Measurements from ENCODE around the gene TTLL1. TPM values are rescaled to one million over a fixed set of nuclear protein-coding genes. Genes with fewer than 3 reads are reported as not detected.

Gene TTLL1
- total and polyA plus RNA-seq, 9 donors, result 1.3 to 13.7 (median 7.2) TPM

DNA sequence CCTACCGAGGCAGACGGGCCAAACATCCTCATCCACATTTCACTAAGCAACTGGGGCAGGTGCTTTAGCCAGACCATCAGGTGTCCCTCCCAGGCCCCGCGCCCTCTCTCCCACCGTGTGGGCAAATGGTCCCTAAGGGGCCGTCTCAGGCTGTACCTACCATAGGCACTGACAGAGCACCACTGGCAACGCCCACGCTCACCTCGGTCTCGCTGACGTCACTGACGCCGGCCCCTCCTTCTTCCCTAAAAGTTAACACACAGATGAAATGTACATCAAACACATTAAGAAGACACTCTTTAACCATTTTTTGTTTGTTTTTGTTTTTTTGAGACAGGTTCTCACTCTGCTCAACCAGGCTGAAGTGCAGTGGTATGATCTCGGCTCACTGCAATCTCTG lies 9.4 kb downstream of the TTLL1 start:
- H3K36me3 ChIP-seq, result no peaks in the 10 kb centered on the region

DNA sequence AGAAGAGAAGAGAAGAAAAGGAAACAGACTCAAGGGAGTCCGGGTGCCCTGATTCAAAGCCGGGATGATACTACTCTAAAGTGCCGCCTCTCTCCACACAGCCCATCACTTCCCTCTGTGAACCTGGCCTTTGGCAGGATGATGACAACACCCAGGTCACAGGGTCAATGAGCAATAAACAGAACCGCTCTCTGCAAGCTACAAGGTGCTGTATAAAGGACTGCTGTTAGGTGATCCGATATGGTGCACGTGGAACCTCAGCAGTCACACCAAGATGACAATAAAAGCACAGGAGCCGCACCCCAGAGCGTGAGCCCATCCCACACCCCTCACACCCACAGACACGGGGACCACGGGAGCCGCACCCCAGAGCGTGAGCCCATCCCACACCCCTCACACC lies 10.7 kb downstream of the TTLL1 start:
- H3K36me3 ChIP-seq, result no peaks in the 10 kb centered on the region
- no peak for DNase-seq
- TF ChIP-seq, protein P1, sequence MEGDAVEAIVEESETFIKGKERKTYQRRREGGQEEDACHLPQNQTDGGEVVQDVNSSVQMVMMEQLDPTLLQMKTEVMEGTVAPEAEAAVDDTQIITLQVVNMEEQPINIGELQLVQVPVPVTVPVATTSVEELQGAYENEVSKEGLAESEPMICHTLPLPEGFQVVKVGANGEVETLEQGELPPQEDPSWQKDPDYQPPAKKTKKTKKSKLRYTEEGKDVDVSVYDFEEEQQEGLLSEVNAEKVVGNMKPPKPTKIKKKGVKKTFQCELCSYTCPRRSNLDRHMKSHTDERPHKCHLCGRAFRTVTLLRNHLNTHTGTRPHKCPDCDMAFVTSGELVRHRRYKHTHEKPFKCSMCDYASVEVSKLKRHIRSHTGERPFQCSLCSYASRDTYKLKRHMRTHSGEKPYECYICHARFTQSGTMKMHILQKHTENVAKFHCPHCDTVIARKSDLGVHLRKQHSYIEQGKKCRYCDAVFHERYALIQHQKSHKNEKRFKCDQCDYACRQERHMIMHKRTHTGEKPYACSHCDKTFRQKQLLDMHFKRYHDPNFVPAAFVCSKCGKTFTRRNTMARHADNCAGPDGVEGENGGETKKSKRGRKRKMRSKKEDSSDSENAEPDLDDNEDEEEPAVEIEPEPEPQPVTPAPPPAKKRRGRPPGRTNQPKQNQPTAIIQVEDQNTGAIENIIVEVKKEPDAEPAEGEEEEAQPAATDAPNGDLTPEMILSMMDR (IDR thresholded peaks at IDR 0.05), result no peak
- TF ChIP-seq EP300 (IDR thresholded peaks at IDR 0.05) (no peak), POLR2A (IDR thresholded peaks at IDR 0.05) (no peak)
- WGBS, 3 donors, result 85 to 90% (median 90%) methylated on average over 12 of the region's 12 CpGs
- no peaks in the 10 kb centered on the region for H3K4me1 ChIP-seq (ENCODE audit: insufficient read depth)
- no peaks in the 10 kb centered on the region for H3K27me3 ChIP-seq
- no peak overlapping the region for H3K27ac ChIP-seq
- H3K4me3 ChIP-seq, result no peak overlapping the region
- intact Hi-C loops (cut with DNase I), result no loop called here
- H3K9me3 ChIP-seq, result no peaks in the 10 kb centered on the region

More for the DNA sequence above, 9.4 kb downstream of the TTLL1 start:
- no peaks in the 10 kb centered on the region for H3K4me1 ChIP-seq (ENCODE audit: insufficient read depth)
- intact Hi-C loops (cut with DNase I), result no loop called here
- H3K4me3 ChIP-seq, result no peak overlapping the region
- no peaks in the 10 kb centered on the region for H3K9me3 ChIP-seq
- H3K27ac ChIP-seq, result no peak overlapping the region
- H3K27me3 ChIP-seq, result no peaks in the 10 kb centered on the region
- no peak for DNase-seq
- TF ChIP-seq POLR2A (IDR thresholded peaks at IDR 0.05) (no peak), EP300 (IDR thresholded peaks at IDR 0.05) (no peak)
- TF ChIP-seq, protein P1 (IDR thresholded peaks at IDR 0.05), result no peak
- 91 to 92% (median 91%) methylated on average over 14 of the region's 14 CpGs for WGBS, 3 donors

DNA sequence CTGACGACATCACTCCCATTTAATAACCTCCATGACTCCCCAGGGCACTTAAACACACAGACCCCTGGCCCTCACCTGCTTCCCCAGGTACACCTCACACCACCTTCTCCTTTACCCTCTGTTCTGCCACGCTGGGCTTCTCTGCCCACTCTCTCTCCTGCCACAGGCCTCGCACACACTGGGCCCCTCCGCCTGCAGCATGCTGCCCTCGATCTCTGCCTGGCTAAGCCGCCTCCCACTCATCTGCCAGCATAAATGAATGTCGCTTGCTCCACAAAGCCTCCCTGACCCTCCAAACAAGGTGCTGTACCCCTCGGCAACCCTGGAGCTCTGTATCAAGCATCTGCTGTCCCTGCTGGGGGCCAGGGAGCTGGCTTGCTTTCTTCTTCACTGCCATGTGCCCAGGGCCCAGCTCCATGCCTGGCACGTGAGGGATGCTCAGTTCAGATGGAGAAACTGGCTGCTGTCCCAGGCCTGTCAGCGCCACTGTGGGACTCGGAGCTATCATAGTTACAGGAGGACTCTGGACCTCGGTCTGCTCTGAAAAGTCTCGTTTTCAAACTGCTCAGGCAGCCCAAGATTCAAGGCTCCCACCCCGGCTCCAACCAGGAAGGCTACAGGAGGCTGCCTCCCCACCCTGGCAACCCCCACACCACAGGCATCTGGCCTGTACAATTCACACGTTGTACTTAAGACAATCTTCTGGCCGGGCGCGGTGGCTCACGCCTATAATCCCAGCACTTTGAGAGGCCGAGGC lies 11.9 kb downstream of the TTLL1 start:
- no peak overlapping the region for H3K4me3 ChIP-seq
- intact Hi-C loops (cut with DNase I), result no loop called here
- TF ChIP-seq EP300 (IDR thresholded peaks at IDR 0.05) (no peak), POLR2A (IDR thresholded peaks at IDR 0.05) (no peak)
- TF ChIP-seq, protein P1 (IDR thresholded peaks at IDR 0.05), result no peak
- H3K27me3 ChIP-seq, result no peaks in the 10 kb centered on the region
- DNase-seq, result no peak
- no peaks in the 10 kb centered on the region for H3K9me3 ChIP-seq
- H3K27ac ChIP-seq, result no peak overlapping the region
- H3K36me3 ChIP-seq, result no peaks in the 10 kb centered on the region
- 77 to 79% (median 77%) methylated on average over 20 of the region's 20 CpGs for WGBS, 3 donors
- no peaks in the 10 kb centered on the region for H3K4me1 ChIP-seq (ENCODE audit: insufficient read depth)

DNA sequence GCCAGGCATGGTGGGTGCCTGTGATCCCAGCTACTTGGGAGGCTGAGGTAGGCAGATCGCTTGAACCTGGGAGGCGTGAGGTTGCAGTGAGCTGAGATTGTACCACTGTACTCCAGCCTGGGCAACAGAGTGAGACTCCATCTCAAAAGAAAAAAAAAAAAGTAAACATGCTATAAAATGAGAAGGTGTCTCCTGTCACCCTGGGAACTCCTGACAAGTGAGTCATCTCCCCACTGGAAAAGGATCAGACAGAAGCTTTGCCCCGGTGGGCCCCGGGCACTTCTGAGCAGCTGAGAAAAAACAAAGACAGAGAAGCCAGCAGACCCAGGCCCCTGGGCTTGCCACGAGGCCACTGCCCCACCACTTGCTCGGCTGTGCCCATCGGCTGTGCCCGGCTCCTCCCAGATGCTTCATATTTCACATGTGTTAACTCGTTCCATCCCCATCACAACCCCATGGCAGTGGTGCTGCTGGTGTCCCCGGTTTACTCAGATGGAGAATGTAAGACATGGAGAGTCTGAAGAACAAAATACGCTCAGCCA lies 22.3 kb downstream of the TTLL1 start:
- DNase-seq, result no peak
- Histone ChIP-seq H3K36me3 (no peaks in the 10 kb centered on the region), H3K4me3 (no peak overlapping the region), H3K27me3 (no peaks in the 10 kb centered on the region), H3K27ac (no peak overlapping the region), H3K9me3 (no peaks in the 10 kb centered on the region), H3K4me1 (ENCODE audit: insufficient read depth) (no peaks in the 10 kb centered on the region)
- WGBS, 3 donors, result 75 to 83% (median 76%) methylated on average over 11 of the region's 11 CpGs
- no peak for TF ChIP-seq POLR2A (IDR thresholded peaks at IDR 0.05)
- TF ChIP-seq EP300 (IDR thresholded peaks at IDR 0.05), result no peak
- TF ChIP-seq, protein P1 (IDR thresholded peaks at IDR 0.05), result no peak
- intact Hi-C loops (cut with DNase I), result no loop called here
